GM12878 (cell line): ENCODE results near the gene NPIPA1.
"Not testable (repeated sequence)": the region's sequence is repeated elsewhere in the genome, so short reads cannot be mapped to it uniquely, and the experiment has no call there.

Experiments used
- CTCF ChIP-seq, 3 experiments: IDR thresholded peaks in 2 of 3; conservative IDR thresholded peaks in 1 of 3; 2 replicates each; pipeline ENCODE4 v1.5.1; 2011; ENCODE audit warnings: low read depth in 3 of 3, low read length in 3 of 3, mild to moderate bottlenecking in 3 of 3, control low read depth in 2 of 3, moderate library complexity in 2 of 3, inconsistent platforms in 1 of 3, mixed read lengths in 1 of 3; ENCODE audit not compliant: control insufficient read depth in 2 of 3, insufficient read depth in 1 of 3; ENCODE audit errors: extremely low read depth in 1 of 3
- HDAC2 ChIP-seq: fragments of 200-600 bp; sonication (generic); IDR thresholded peaks from 2 replicates; pipeline ENCODE4 v1.6.1; 2017
- POLR2AphosphoS5 ChIP-seq: IDR thresholded peaks from 2 replicates; pipeline ENCODE4 v1.6.1; 2011; ENCODE audit warnings: mild to moderate bottlenecking, low read length, inconsistent platforms
- TCF12 ChIP-seq: IDR thresholded peaks from 2 replicates; pipeline ENCODE4 v1.6.1; 2011; ENCODE audit warnings: low read depth, mild to moderate bottlenecking, low read length

DNA sequence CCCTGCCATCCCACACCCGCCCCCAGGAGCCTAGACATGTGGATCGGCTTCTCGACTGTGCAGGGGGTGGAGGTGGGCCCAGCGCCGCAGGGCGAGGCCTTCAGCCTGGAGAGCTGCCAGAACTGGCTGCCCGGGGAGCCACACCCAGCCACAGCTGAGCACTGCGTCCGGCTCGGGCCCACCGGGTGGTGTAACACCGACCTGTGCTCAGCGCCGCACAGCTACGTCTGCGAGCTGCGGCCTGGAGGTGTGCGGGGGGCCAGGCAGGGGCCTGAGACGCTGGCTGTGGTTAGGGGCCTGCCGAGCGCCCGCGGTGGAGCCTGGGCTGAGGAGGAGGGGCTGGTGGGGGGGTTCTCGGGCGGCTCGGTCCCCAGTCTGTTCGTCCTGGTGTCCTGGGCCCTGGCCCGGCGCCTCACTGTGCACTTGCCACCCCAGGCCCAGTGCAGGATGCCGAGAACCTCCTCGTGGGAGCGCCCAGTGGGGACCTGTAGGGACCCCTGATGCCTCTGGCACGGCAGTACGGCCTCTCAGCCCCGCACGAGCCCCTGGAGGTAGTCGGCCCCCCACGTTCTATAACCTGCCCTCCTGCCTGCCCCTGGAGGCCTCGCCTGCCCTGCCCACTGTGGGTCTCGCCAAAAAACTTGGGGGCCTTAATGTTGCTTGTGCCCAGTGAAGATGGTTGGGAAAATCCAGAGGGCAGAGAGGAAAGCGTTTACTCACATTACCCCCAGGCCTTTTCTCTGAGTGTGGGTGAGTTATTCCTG lies 17.2 kb upstream of the NPIPA1 start:
- not testable (repeated sequence) for TF ChIP-seq HDAC2; TCF12; CTCF (IDR thresholded peaks at IDR 0.05 in 2 of 3, conservative IDR thresholded peaks at IDR 0.05 in 1 of 3; ENCODE audit: control insufficient read depth in 2 of 3, extremely low read depth in 1 of 3, insufficient read depth in 1 of 3, low read depth in 3 of 3, low read length in 3 of 3); POLR2AphosphoS5
